Measurements from ENCODE around the gene MAGI3.

DNA sequence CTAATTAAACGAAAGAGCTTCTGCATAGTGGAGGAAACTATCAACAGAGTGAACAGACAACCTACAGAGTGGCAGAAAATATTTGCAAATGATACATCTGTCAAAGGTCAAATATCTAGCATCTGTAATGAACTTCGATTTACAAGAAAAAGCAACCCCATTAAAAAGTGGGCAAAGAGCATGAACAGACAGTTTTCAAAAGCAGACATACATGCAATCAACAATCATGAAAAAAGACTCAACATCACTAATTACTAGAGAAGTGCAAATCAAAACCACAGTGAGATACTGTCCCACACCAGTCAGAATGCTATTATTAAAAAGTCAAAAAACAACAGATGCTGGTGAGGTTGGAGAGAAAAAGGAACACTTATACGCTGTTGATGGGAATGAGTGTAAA is 103.2 kb downstream of the MAGI3 start:
- TF ChIP-seq CTCF (IDR thresholded peaks at IDR 0.05) (no peak), POLR2A (IDR thresholded peaks at IDR 0.05) (no peak)
